ENCODE results near the gene CBX8. TPM values are rescaled to one million over a fixed set of nuclear protein-coding genes. Genes with fewer than 3 reads are reported as not detected.

CBX8 gene
- total RNA-seq, 1 donor from 2014 or later: 5.8 TPM

GRCh38 chr17:79791735-79792161 lies 5.1 kb downstream of the CBX8 start:
- no peak overlapping the region for H3K27ac ChIP-seq
- DNase-seq: peak; percentile 38
- H3K4me1 ChIP-seq: peaks cover 55% of the 10 kb centered on the region
- H3K36me3 ChIP-seq: peaks cover 11% of the 10 kb centered on the region
- no peak for ATAC-seq
- no peaks in the 10 kb centered on the region for H3K9me3 ChIP-seq
- H3K4me3 ChIP-seq: no peak overlapping the region
- no peak for TF ChIP-seq CTCF (IDR thresholded peaks at IDR 0.05)
- intact Hi-C loops (cut with DNase I): no loop called here
- H3K27me3 ChIP-seq (ENCODE audit: low read depth): peaks cover 67% of the 10 kb centered on the region

- DNase-seq: peak; percentile 38
Observed at GRCh38 chr17:79790805-79791734, 5.8 kb downstream of the CBX8 start.

GRCh38 chr17:79789943-79790804 lies 6.7 kb downstream of the CBX8 start:
- no peaks in the 10 kb centered on the region for H3K9me3 ChIP-seq
- intact Hi-C loops (cut with DNase I): no loop called here
- TF ChIP-seq CTCF (IDR thresholded peaks at IDR 0.05): peak; percentile 84
- no peak overlapping the region for H3K27ac ChIP-seq
- H3K4me1 ChIP-seq: peaks cover 46% of the 10 kb centered on the region
- peaks cover 80% of the 10 kb centered on the region for H3K27me3 ChIP-seq (ENCODE audit: low read depth)
- no peak overlapping the region for H3K4me3 ChIP-seq
- peak; percentile 73 for DNase-seq
- peaks cover 8% of the 10 kb centered on the region for H3K36me3 ChIP-seq
- peak; percentile 78 to 85 for ATAC-seq

More at GRCh38 chr17:79790805-79791734, 5.8 kb downstream of the CBX8 start:
- Histone ChIP-seq H3K36me3 (peaks cover 11% of the 10 kb centered on the region), H3K27ac (no peak overlapping the region), H3K27me3 (ENCODE audit: low read depth) (peaks cover 72% of the 10 kb centered on the region), H3K9me3 (no peaks in the 10 kb centered on the region), H3K4me3 (no peak overlapping the region), H3K4me1 (peaks cover 50% of the 10 kb centered on the region)
- intact Hi-C loops (cut with DNase I): no loop called here
- no peak for TF ChIP-seq CTCF (IDR thresholded peaks at IDR 0.05)
- peak in 1 of 2 donors; percentile 1 for ATAC-seq

- Histone ChIP-seq H3K27me3 (ENCODE audit: low read depth) (peaks cover 88% of the 10 kb centered on the region), H3K4me3 (no peak overlapping the region), H3K9me3 (no peaks in the 10 kb centered on the region), H3K36me3 (no peaks in the 10 kb centered on the region), H3K4me1 (peaks cover 46% of the 10 kb centered on the region), H3K27ac (no peak overlapping the region)
- TF ChIP-seq CTCF (IDR thresholded peaks at IDR 0.05): no peak
- intact Hi-C loops (cut with DNase I): no loop called here
- DNase-seq (peak; percentile 45), ATAC-seq (peak in 1 of 2 donors; percentile 18)
Observed at GRCh38 chr17:79788989-79789942, 7.6 kb downstream of the CBX8 start.
